ENCODE measurements around the gene RAB34.
"Not testable (repeated sequence)": the region's sequence is repeated elsewhere in the genome, so short reads cannot be mapped to it uniquely, and the experiment has no call there.

DNA sequence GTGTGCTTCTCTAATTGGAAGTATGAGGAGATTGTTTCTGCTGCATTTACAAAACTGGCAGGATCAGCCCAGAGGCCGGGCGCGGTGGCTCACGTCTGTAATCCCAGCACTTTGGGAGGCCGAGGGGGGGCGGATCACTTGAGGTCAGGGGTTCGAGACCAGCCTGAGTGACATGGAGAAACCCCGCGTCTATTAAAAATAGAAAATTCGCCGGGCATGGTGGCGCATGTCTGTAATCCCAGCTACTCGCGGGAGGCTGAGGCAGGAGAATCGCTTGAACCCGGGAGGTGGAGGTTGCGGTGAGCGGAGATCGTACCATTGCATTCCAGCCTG lies 3.3 kb upstream of the RAB34 start:
- TF ChIP-seq, protein P1, sequence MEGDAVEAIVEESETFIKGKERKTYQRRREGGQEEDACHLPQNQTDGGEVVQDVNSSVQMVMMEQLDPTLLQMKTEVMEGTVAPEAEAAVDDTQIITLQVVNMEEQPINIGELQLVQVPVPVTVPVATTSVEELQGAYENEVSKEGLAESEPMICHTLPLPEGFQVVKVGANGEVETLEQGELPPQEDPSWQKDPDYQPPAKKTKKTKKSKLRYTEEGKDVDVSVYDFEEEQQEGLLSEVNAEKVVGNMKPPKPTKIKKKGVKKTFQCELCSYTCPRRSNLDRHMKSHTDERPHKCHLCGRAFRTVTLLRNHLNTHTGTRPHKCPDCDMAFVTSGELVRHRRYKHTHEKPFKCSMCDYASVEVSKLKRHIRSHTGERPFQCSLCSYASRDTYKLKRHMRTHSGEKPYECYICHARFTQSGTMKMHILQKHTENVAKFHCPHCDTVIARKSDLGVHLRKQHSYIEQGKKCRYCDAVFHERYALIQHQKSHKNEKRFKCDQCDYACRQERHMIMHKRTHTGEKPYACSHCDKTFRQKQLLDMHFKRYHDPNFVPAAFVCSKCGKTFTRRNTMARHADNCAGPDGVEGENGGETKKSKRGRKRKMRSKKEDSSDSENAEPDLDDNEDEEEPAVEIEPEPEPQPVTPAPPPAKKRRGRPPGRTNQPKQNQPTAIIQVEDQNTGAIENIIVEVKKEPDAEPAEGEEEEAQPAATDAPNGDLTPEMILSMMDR (IDR thresholded peaks at IDR 0.05): not testable (repeated sequence)
- not testable (repeated sequence) for TF ChIP-seq POLR2A (IDR thresholded peaks at IDR 0.05)

Measured in heart left ventricle (tissue), 13 donors.